RWPE1 (cell line): ENCODE measurements around the gene TPO.

Experiments
- CTCF ChIA-PET: fragments of 350-600 bp; sonication (Branson Sonifier 250); formaldehyde crosslinking; extraction: SDS; loops from one replicate; lab custom pipeline; 2021; lab: Yijun Ruan, JAX
- POLR2A ChIA-PET: fragments of 400-600 bp; formaldehyde crosslinking; extraction: SDS; loops from one replicate; lab custom pipeline; 2020; ENCODE audit warnings: antibody characterized with exemption; ENCODE audit not compliant: low non-redundant PET; lab: Yijun Ruan, JAX
- DNase-seq: peaks from one replicate; pipeline ENCODE4 v3.0.0; 2012; ENCODE audit warnings: low spot score
- H3K27ac ChIP-seq: fragments of 450-650 bp; 2 replicates; pipeline ENCODE4 v1.5.1; 2017
- TF ChIP-seq, protein P1 (sequence below): fragments of 450-650 bp; conservative IDR thresholded peaks from 2 replicates; pipeline ENCODE4 v1.5.1; 2017; ENCODE audit warnings: low read depth, mild to moderate bottlenecking

The TPO gene

DNA sequence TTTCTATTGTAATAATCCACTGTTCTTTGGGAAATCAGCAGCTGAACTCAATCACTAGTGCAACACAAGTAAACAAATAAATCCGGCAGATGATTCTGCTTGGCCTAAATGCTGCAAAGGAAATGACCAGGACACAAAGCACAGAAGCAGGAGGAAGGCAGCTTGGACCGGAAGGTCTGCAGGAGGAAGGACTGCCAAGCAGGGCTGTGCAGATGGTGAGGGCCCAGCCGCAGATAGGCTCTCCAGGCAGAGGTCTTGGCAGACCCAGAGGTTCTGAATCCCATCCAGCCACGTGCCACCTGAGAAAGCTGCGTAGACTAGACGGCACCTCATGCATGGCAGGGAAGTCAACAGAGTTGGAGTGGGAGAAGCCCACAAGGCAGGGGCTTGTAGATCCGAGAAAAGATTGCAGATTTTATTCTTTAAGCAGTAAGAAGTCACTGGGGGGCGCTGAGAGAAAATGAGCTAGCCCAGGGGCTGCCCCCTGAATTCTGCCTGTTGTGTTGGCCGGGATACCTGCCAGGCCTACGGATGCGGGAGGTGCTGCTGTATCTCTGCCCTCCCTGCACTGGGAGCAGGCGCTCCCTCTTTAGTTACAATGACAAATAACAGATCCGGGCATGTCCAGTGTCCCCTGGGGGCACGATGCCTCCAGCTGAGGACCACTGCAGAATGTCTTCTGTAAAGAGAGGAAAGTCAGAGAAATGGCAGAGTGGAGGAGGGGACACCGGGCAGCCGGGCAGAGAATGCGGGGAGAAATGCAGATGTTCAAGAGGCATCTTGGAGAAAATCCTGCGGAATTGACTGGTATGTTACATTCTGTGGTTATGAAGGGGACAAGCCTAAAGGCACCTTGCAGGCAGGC is 177.6 kb downstream of the TPO start:
- TF ChIP-seq, protein P1, sequence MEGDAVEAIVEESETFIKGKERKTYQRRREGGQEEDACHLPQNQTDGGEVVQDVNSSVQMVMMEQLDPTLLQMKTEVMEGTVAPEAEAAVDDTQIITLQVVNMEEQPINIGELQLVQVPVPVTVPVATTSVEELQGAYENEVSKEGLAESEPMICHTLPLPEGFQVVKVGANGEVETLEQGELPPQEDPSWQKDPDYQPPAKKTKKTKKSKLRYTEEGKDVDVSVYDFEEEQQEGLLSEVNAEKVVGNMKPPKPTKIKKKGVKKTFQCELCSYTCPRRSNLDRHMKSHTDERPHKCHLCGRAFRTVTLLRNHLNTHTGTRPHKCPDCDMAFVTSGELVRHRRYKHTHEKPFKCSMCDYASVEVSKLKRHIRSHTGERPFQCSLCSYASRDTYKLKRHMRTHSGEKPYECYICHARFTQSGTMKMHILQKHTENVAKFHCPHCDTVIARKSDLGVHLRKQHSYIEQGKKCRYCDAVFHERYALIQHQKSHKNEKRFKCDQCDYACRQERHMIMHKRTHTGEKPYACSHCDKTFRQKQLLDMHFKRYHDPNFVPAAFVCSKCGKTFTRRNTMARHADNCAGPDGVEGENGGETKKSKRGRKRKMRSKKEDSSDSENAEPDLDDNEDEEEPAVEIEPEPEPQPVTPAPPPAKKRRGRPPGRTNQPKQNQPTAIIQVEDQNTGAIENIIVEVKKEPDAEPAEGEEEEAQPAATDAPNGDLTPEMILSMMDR: no peak
- no peak for DNase-seq
- H3K27ac ChIP-seq: peak overlapping the region; percentile 17
- ChIA-PET CTCF (no interaction called here), POLR2A (no interaction called here)

DNA sequence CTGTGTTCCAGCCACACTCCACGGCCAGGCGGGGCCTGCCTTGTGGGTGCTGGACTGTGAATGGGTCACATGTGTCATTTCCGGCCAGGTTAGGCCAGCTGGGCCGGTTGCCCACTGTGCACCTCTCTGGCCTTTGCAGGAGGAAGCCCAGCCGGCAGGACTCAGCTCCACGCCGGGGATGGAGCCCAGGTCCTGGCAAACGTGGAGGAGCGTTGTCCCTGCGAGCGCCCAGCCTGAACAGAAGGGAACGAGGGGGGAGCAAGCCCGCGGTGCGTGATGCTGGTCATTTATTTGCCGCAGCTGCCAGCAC is 178.2 kb downstream of the TPO start:
- POLR2A ChIA-PET: no interaction called here
- CTCF ChIA-PET: no interaction called here
- TF ChIP-seq, protein P1: no peak
- no peak for DNase-seq
- H3K27ac ChIP-seq: peak overlapping the region; percentile 17
